Peyer's patch (tissue), 4 donors: ENCODE data around the gene COX8A.

Source experiments
- CTCF ChIP-seq, 6 experiments: fragments of 450-650 bp in 4 of 6; fragments of 200-600 bp in 2 of 6; sonication (generic) in 1 of 6; IDR thresholded peaks; one replicate each; pipeline ENCODE4 v1.5.1; 2017 to 2019; ENCODE audit warnings: antibody characterized with exemption in 6 of 6, mild to moderate bottlenecking in 3 of 6, moderate library complexity in 1 of 6
- POLR2A ChIP-seq, 2 donors: fragments of 450-650 bp; IDR thresholded peaks; one replicate each; pipeline ENCODE4 v1.5.1; 2017; ENCODE audit warnings: antibody characterized with exemption in 2 of 2, mild to moderate bottlenecking in 2 of 2, moderate library complexity in 2 of 2

- TF ChIP-seq CTCF (IDR thresholded peaks at IDR 0.05) = no peak
- TF ChIP-seq POLR2A (IDR thresholded peaks at IDR 0.05) = no peak
Measured at GRCh38 chr11:63944987-63945386, 29.4 kb upstream of the COX8A start.
